Measurements from ENCODE around the gene ATG7.

The ATG7 gene

GRCh38 chr3:11370966-11371365 is 98.8 kb downstream of the ATG7 start:
- Mint-ChIP-seq H3K4me1 (peaks cover 2% of the 10 kb centered on the region), H3K27ac (no peak overlapping the region), H3K9me3 (no peaks in the 10 kb centered on the region), H3K36me3 (peaks cover 14% of the 10 kb centered on the region), H3K27me3 (no peaks in the 10 kb centered on the region), H3K4me3 (no peak overlapping the region)
- CTCF ChIA-PET: interaction anchor here (1.4 to 1.5 kb wide), 2 partner anchors 135 to 279 kb away, joined by 3 to 4 read pairs; no protein-coding TSS in a partner anchor
- no peak for DNase-seq

DNA sequence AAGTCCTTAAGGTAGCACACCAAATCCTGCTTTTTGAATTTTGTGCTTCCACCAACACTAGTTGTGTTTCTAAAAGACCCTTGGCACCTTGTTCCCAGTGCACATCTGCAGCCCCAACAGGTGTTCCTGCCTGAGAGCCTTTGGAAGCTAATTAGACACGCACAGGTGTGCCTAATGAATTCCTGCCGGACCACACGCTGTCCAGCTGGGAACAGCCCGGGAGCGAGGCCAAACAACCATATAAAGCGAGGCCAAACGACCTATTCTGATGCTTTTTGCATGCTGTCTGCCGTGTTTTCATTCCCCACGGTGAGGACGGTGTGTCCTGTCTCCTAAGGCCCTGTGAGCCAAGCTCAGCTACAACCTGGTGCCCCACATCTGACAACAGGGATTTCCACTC is 99.5 kb downstream of the ATG7 start:
- Mint-ChIP-seq H3K9me3 (no peaks in the 10 kb centered on the region), H3K36me3 (peaks cover 11% of the 10 kb centered on the region), H3K27ac (no peak overlapping the region), H3K4me3 (no peak overlapping the region), H3K27me3 (no peaks in the 10 kb centered on the region), H3K4me1 (peaks cover 2% of the 10 kb centered on the region)
- CTCF ChIA-PET: interaction anchor here (1.3 kb wide), 1 partner anchor 280 kb away, joined by 6 read pairs; no protein-coding TSS in a partner anchor
- DNase-seq: no peak

GRCh38 chr3:11373235-11373634 is 101.0 kb downstream of the ATG7 start:
- Mint-ChIP-seq H3K4me1 (peaks cover 2% of the 10 kb centered on the region), H3K27ac (no peak overlapping the region), H3K9me3 (no peaks in the 10 kb centered on the region), H3K4me3 (no peak overlapping the region), H3K36me3 (peaks cover 6% of the 10 kb centered on the region), H3K27me3 (no peaks in the 10 kb centered on the region)
- CTCF ChIA-PET: interaction anchor here (1.1 to 1.3 kb wide), 3 partner anchors 15 to 280 kb away, joined by 3 to 6 read pairs (median 3); no protein-coding TSS in a partner anchor
- DNase-seq: no peak

DNA sequence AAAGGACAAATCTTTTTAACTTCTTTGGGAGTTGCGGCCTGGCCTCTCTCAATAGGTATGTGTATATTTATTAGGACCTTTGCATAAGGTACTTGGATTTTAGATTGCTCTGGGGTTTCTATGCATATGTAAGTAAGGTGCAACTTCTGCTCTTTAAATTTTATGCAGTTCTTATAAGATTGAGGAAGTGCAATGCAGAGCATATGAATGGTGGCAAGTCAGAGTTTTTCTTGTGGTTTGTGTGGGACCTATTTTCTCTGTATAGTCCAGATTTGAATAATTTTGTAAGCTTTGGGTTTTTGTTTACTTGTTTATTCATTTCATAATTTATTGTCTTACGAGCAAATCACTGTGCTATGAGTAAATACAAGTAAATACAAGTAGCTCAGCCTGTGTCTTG is 101.5 kb downstream of the ATG7 start:
- CTCF ChIA-PET: interaction anchor here (1.1 kb wide), 1 partner anchor 280 kb away, joined by 3 read pairs; no protein-coding TSS in a partner anchor
- H3K4me1 Mint-ChIP-seq: peaks cover 2% of the 10 kb centered on the region
- H3K4me3 Mint-ChIP-seq: no peak overlapping the region
- DNase-seq: no peak
- H3K27me3 Mint-ChIP-seq: no peaks in the 10 kb centered on the region
- H3K9me3 Mint-ChIP-seq: no peaks in the 10 kb centered on the region
- H3K27ac Mint-ChIP-seq: no peak overlapping the region
- H3K36me3 Mint-ChIP-seq: peaks cover 6% of the 10 kb centered on the region

DNA sequence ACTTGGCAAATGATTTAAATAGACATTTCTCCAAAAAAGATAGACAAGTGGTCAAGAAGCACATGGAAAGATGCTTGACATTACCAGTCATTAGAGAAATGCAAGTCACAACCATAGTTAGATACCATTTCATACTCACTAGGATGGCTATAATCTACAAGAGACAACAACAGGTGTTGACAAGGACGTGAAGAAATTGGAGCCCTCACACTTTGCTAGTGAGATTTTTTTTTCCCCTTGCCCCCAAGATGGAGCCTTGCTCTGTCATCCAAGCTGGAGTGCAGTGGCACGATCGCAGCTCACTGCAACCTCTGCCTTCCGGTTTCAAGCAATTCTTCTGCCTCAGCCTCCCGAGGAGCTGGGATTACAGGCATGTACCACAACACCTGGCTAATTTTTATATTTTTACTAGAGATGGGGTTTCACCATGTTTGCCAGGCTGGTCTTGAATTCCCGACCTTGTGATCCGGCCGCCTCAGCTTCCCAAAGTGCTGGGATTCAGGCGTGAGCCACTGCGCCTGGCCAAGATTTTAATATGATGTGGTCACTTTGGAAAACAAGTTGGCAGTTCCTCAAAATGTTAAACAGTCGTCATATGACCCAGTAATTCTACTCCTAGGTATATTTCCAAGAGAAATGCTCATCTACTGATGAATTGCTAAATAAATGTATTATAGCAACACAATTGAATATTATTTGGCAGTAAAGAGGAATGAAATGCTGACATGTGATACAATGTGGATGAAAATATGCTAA is 103.3 kb downstream of the ATG7 start:
- CTCF ChIA-PET: no interaction called here
- no peak for DNase-seq
- H3K27me3 Mint-ChIP-seq: no peaks in the 10 kb centered on the region
- H3K9me3 Mint-ChIP-seq: no peaks in the 10 kb centered on the region
- H3K27ac Mint-ChIP-seq: no peak overlapping the region
- H3K36me3 Mint-ChIP-seq: peaks cover 5% of the 10 kb centered on the region
- no peak overlapping the region for H3K4me3 Mint-ChIP-seq
- H3K4me1 Mint-ChIP-seq: peaks cover 2% of the 10 kb centered on the region

DNA sequence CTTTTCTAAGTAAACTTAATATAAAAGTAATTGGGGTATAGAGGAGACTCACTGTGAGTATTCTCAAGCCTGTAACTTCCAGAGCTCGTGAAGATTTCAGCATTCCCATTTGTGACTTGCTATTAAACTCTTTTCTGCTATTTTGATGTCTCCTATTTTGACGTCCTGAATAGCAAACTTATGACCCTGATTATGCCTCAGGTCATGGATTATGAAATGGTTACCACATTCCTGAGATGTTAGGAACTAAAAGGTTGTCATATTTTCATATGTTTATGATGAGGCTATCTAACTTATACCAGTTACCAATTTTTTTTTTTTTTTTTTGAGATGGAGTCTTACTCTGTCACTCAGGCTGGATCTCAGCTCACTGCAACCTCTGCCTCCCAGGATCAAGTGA is 105.5 kb downstream of the ATG7 start:
- Mint-ChIP-seq H3K36me3 (peaks cover 6% of the 10 kb centered on the region), H3K4me3 (no peak overlapping the region), H3K9me3 (no peaks in the 10 kb centered on the region), H3K4me1 (peaks cover under 1% of the 10 kb centered on the region), H3K27me3 (no peaks in the 10 kb centered on the region), H3K27ac (no peak overlapping the region)
- DNase-seq: no peak
- CTCF ChIA-PET: interaction anchor here (2.2 kb wide), 1 partner anchor 273 kb away, joined by 9 read pairs; no protein-coding TSS in a partner anchor

DNA sequence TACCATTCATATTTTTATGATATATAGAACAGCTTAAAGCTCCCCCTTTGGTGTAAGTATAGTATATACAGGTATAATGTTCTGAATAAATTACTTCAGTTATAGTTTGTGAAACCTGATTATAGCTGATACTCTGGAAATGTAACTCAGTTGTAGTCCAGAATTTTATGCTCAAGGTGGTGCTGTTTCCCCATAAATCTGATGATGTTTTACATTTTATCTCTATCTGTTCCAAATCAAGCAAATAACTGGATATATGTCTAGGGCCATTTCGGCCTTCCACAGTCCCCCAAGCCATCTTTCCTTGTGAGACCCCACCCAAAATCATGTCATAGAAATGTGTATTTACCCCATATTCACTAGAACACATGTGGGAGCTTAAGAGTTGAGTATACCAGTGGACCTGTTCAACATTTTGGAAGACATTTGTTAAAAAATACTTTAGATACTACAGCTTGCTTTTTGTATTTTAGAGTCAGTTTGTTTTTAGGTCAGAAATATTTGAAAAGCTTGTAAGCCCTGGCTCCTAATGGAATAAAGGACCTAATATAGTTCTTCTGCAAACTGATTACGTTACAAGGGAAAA is 107.1 kb downstream of the ATG7 start:
- no peaks in the 10 kb centered on the region for H3K9me3 Mint-ChIP-seq
- CTCF ChIA-PET: interaction anchor here (0.7 to 3.8 kb wide), 18 partner anchors 9 to 756 kb away, joined by 3 to 61 read pairs (median 4); partner anchors contain the start of gene VGLL4
- H3K27me3 Mint-ChIP-seq: no peaks in the 10 kb centered on the region
- no peak for DNase-seq
- peaks cover 8% of the 10 kb centered on the region for H3K36me3 Mint-ChIP-seq
- no peak overlapping the region for H3K4me3 Mint-ChIP-seq
- H3K4me1 Mint-ChIP-seq: no peaks in the 10 kb centered on the region
- no peak overlapping the region for H3K27ac Mint-ChIP-seq

- CTCF ChIA-PET: interaction anchor here (0.8 to 3.8 kb wide), 15 partner anchors 8 to 755 kb away, joined by 3 to 61 read pairs (median 4); partner anchors contain the start of gene VGLL4
- Mint-ChIP-seq H3K27me3 (no peaks in the 10 kb centered on the region), H3K4me3 (no peak overlapping the region), H3K9me3 (no peaks in the 10 kb centered on the region), H3K36me3 (peaks cover 8% of the 10 kb centered on the region), H3K27ac (no peak overlapping the region), H3K4me1 (no peaks in the 10 kb centered on the region)
- DNase-seq: no peak
These were observed 107.9 kb downstream of the ATG7 start for GRCh38 chr3:11379824-11380701.

- Mint-ChIP-seq H3K36me3 (peaks cover 8% of the 10 kb centered on the region), H3K27ac (no peak overlapping the region)
- CTCF ChIA-PET: interaction anchor here (3.3 to 3.8 kb wide), 2 partner anchors 268 to 424 kb away, joined by 18 to 61 read pairs; no protein-coding TSS in a partner anchor
These were observed 108.9 kb downstream of the ATG7 start for GRCh38 chr3:11381141-11381540.

GRCh38 chr3:11381563-11381962 is 109.4 kb downstream of the ATG7 start:
- Mint-ChIP-seq H3K9me3 (no peaks in the 10 kb centered on the region), H3K27ac (no peak overlapping the region), H3K4me3 (no peak overlapping the region), H3K27me3 (no peaks in the 10 kb centered on the region), H3K36me3 (peaks cover 9% of the 10 kb centered on the region), H3K4me1 (no peaks in the 10 kb centered on the region)
- DNase-seq: no peak
- CTCF ChIA-PET: interaction anchor here (3.3 to 3.8 kb wide), 2 partner anchors 268 to 423 kb away, joined by 18 to 61 read pairs; no protein-coding TSS in a partner anchor

More at GRCh38 chr3:11381141-11381540, 108.9 kb downstream of the ATG7 start:
- Mint-ChIP-seq H3K4me3 (no peak overlapping the region), H3K27me3 (no peaks in the 10 kb centered on the region), H3K9me3 (no peaks in the 10 kb centered on the region), H3K4me1 (no peaks in the 10 kb centered on the region)
- no peak for DNase-seq

GRCh38 chr3:11382146-11382745 is 110.0 kb downstream of the ATG7 start:
- H3K4me1 Mint-ChIP-seq: no peaks in the 10 kb centered on the region
- no peak overlapping the region for H3K4me3 Mint-ChIP-seq
- CTCF ChIA-PET: no interaction called here
- H3K27me3 Mint-ChIP-seq: no peaks in the 10 kb centered on the region
- DNase-seq: no peak
- no peak overlapping the region for H3K27ac Mint-ChIP-seq
- no peaks in the 10 kb centered on the region for H3K9me3 Mint-ChIP-seq
- peaks cover 9% of the 10 kb centered on the region for H3K36me3 Mint-ChIP-seq

DNA sequence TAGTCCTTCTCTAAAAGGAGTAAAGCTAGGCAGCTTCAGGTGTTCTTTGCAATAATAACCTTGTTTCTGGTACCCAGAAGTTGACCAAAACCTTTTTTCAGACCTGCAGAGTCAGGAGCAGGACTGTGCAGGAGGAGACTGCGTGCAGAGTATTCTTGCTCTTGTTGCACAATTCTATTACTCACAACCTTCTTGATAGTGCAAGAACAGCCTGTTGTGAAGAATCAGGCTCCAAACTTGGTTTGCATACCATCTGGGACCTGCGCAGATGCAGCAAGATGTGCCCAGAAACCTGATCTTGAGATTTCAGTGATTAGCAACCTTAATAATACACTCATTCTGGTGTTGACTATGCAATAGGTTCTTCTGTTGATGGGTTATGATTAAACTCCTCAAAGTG is 111.9 kb downstream of the ATG7 start:
- Mint-ChIP-seq H3K4me1 (no peaks in the 10 kb centered on the region), H3K4me3 (no peak overlapping the region), H3K27ac (no peak overlapping the region), H3K36me3 (peaks cover 9% of the 10 kb centered on the region), H3K27me3 (no peaks in the 10 kb centered on the region), H3K9me3 (no peaks in the 10 kb centered on the region)
- CTCF ChIA-PET: no interaction called here
- no peak for DNase-seq

- CTCF ChIA-PET: interaction anchor here (1.3 kb wide), 1 partner anchor 419 kb away, joined by 3 read pairs; no protein-coding TSS in a partner anchor
- H3K4me3 Mint-ChIP-seq: no peak overlapping the region
- H3K4me1 Mint-ChIP-seq: no peaks in the 10 kb centered on the region
- DNase-seq: no peak
- H3K27me3 Mint-ChIP-seq: no peaks in the 10 kb centered on the region
- H3K27ac Mint-ChIP-seq: no peak overlapping the region
- H3K9me3 Mint-ChIP-seq: no peaks in the 10 kb centered on the region
- H3K36me3 Mint-ChIP-seq: peaks cover 4% of the 10 kb centered on the region
These were observed 113.1 kb downstream of the ATG7 start for GRCh38 chr3:11385326-11385725.

Data from activated naive CD4-positive, alpha-beta T cell treated with anti-CD3 and anti-CD28 coated beads, Interleukin-2, amount 10 ng/mL, durations not matched to agents 7 days and 5 days (primary cell).